Neuron (in vitro differentiated cells): ENCODE measurements around the gene SEPTIN8.

Experiments
- H2AFZ ChIP-seq: one replicate; pipeline ENCODE4 v1.6.1; 2013; ENCODE audit warnings: low read depth, mild to moderate bottlenecking, inconsistent platforms, low read length, moderate library complexity
- H3K27me3 ChIP-seq: one replicate; pipeline ENCODE4 v1.6.1; 2013; ENCODE audit warnings: low read length; ENCODE audit not compliant: insufficient read depth
- H3K36me3 ChIP-seq: one replicate; pipeline ENCODE4 v1.6.1; 2013; ENCODE audit warnings: low read length; ENCODE audit not compliant: insufficient read depth
- H3K4me1 ChIP-seq: one replicate; pipeline ENCODE4 v1.6.1; 2013; ENCODE audit warnings: low read length; ENCODE audit not compliant: insufficient read depth
- H3K4me3 ChIP-seq: 2 replicates; pipeline ENCODE4 v1.5.1; 2013; ENCODE audit warnings: mild to moderate bottlenecking, low read length, moderate library complexity
- H3K9me3 ChIP-seq: one replicate; pipeline ENCODE4 v1.6.1; 2013; ENCODE audit warnings: low read length

Gene SEPTIN8

GRCh38 chr5:132777209-132778069, at the start of gene SEPTIN8:
SEPTIN8 (minus strand) TSS chr5:132777239; CDS start chr5:132777137, 102 bp downstream.
- Histone ChIP-seq H3K9me3 (no peaks in the 10 kb centered on the region), H3K27me3 (peaks cover 22% of the 10 kb centered on the region), H2AFZ (peak within 1 kb of the TSS; percentile 96), H3K4me3 (peak within 1 kb of the TSS; percentile 69), H3K4me1 (peaks cover 14% of the 10 kb centered on the region), H3K36me3 (no peaks in the 10 kb centered on the region)

GRCh38 chr5:132826424-132827082, 49.5 kb upstream of the SEPTIN8 start:
- H3K27me3 ChIP-seq, result peaks cover 56% of the 10 kb centered on the region

GRCh38 chr5:132825834-132826391, 48.9 kb upstream of the SEPTIN8 start:
- H3K4me1 ChIP-seq, result peaks cover 3% of the 10 kb centered on the region
- H3K4me3 ChIP-seq, result no peak overlapping the region
- no peaks in the 10 kb centered on the region for H3K36me3 ChIP-seq
- H3K27me3 ChIP-seq, result peaks cover 49% of the 10 kb centered on the region
- no peaks in the 10 kb centered on the region for H3K9me3 ChIP-seq
- no peak overlapping the region for H2AFZ ChIP-seq

More at GRCh38 chr5:132826424-132827082, 49.5 kb upstream of the SEPTIN8 start:
- no peaks in the 10 kb centered on the region for H3K9me3 ChIP-seq
- no peak overlapping the region for H2AFZ ChIP-seq
- H3K36me3 ChIP-seq, result no peaks in the 10 kb centered on the region
- no peak overlapping the region for H3K4me3 ChIP-seq
- H3K4me1 ChIP-seq, result no peaks in the 10 kb centered on the region

- Histone ChIP-seq H3K4me1 (peaks cover 9% of the 10 kb centered on the region), H3K27me3 (peaks cover 45% of the 10 kb centered on the region), H2AFZ (no peak overlapping the region), H3K36me3 (no peaks in the 10 kb centered on the region), H3K4me3 (no peak overlapping the region), H3K9me3 (no peaks in the 10 kb centered on the region)
Measured at GRCh38 chr5:132825033-132825833, 48.2 kb upstream of the SEPTIN8 start.

GRCh38 chr5:132824426-132824825, 47.4 kb upstream of the SEPTIN8 start:
- peaks cover 39% of the 10 kb centered on the region for H3K27me3 ChIP-seq

GRCh38 chr5:132823481-132824050, 46.5 kb upstream of the SEPTIN8 start:
- H3K4me1 ChIP-seq, result peaks cover 9% of the 10 kb centered on the region
- peaks cover 31% of the 10 kb centered on the region for H3K27me3 ChIP-seq
- H2AFZ ChIP-seq, result no peak overlapping the region
- H3K36me3 ChIP-seq, result no peaks in the 10 kb centered on the region
- no peaks in the 10 kb centered on the region for H3K9me3 ChIP-seq
- H3K4me3 ChIP-seq, result no peak overlapping the region

More at GRCh38 chr5:132824426-132824825, 47.4 kb upstream of the SEPTIN8 start:
- H3K4me1 ChIP-seq, result peaks cover 9% of the 10 kb centered on the region
- H3K36me3 ChIP-seq, result no peaks in the 10 kb centered on the region
- no peak overlapping the region for H2AFZ ChIP-seq
- no peaks in the 10 kb centered on the region for H3K9me3 ChIP-seq
- H3K4me3 ChIP-seq, result no peak overlapping the region

GRCh38 chr5:132822650-132823480, 45.8 kb upstream of the SEPTIN8 start:
- H3K4me3 ChIP-seq, result no peak overlapping the region

GRCh38 chr5:132821791-132822190, 44.8 kb upstream of the SEPTIN8 start:
- H3K4me1 ChIP-seq, result peaks cover 9% of the 10 kb centered on the region
- H3K27me3 ChIP-seq, result peaks cover 29% of the 10 kb centered on the region
- no peaks in the 10 kb centered on the region for H3K9me3 ChIP-seq
- no peak overlapping the region for H3K4me3 ChIP-seq
- H2AFZ ChIP-seq, result no peak overlapping the region
- H3K36me3 ChIP-seq, result no peaks in the 10 kb centered on the region

More at GRCh38 chr5:132822650-132823480, 45.8 kb upstream of the SEPTIN8 start:
- Histone ChIP-seq H3K36me3 (no peaks in the 10 kb centered on the region), H2AFZ (no peak overlapping the region), H3K9me3 (no peaks in the 10 kb centered on the region), H3K27me3 (peaks cover 30% of the 10 kb centered on the region), H3K4me1 (peaks cover 9% of the 10 kb centered on the region)

- Histone ChIP-seq H3K4me3 (no peak overlapping the region), H3K27me3 (peaks cover 29% of the 10 kb centered on the region)
Measured at GRCh38 chr5:132821350-132821749, 44.3 kb upstream of the SEPTIN8 start.

GRCh38 chr5:132820162-132820754, 43.2 kb upstream of the SEPTIN8 start:
- Histone ChIP-seq H2AFZ (no peak overlapping the region), H3K4me1 (peaks cover 9% of the 10 kb centered on the region), H3K27me3 (peaks cover 35% of the 10 kb centered on the region), H3K4me3 (no peak overlapping the region), H3K36me3 (no peaks in the 10 kb centered on the region), H3K9me3 (no peaks in the 10 kb centered on the region)

More at GRCh38 chr5:132821350-132821749, 44.3 kb upstream of the SEPTIN8 start:
- no peak overlapping the region for H2AFZ ChIP-seq
- no peaks in the 10 kb centered on the region for H3K9me3 ChIP-seq
- H3K36me3 ChIP-seq, result no peaks in the 10 kb centered on the region
- peaks cover 9% of the 10 kb centered on the region for H3K4me1 ChIP-seq

- Histone ChIP-seq H3K27me3 (peaks cover 43% of the 10 kb centered on the region), H3K36me3 (no peaks in the 10 kb centered on the region), H3K9me3 (peaks cover 5% of the 10 kb centered on the region), H2AFZ (no peak overlapping the region), H3K4me3 (no peak overlapping the region), H3K4me1 (peaks cover 9% of the 10 kb centered on the region)
Measured at GRCh38 chr5:132819468-132819867, 42.4 kb upstream of the SEPTIN8 start.
